Measurements from ENCODE around the gene SENP1. TPM values are rescaled to one million over a fixed set of nuclear protein-coding genes. Genes with fewer than 3 reads are reported as not detected.

The SENP1 gene
- total RNA-seq, 1 donor from 2014 or later = 3.9 TPM

- no peak for DNase-seq (ENCODE audit: low spot score)
- no peak for ATAC-seq
Observed at GRCh38 chr12:48068457-48068856, 37.4 kb downstream of the SENP1 start.

- no peak for DNase-seq (ENCODE audit: low spot score)
- ATAC-seq = no peak
Observed at GRCh38 chr12:48067250-48067938, 38.5 kb downstream of the SENP1 start.

- no peak for DNase-seq (ENCODE audit: low spot score)
- ATAC-seq = no peak
Observed at GRCh38 chr12:48065041-48065440, 40.8 kb downstream of the SENP1 start.

- ATAC-seq = no peak
- no peak for DNase-seq (ENCODE audit: low spot score)
Observed at GRCh38 chr12:48063530-48063929, 42.3 kb downstream of the SENP1 start.

- ATAC-seq = no peak
- DNase-seq (ENCODE audit: low spot score) = no peak
Observed at GRCh38 chr12:48061938-48062719, 43.8 kb downstream of the SENP1 start.

GRCh38 chr12:48060474-48060873 is 45.4 kb downstream of the SENP1 start:
- DNase-seq (ENCODE audit: low spot score) (no peak), ATAC-seq (no peak)

- no peak for ATAC-seq
- DNase-seq (ENCODE audit: low spot score) = no peak
Observed at GRCh38 chr12:48058771-48059170, 47.1 kb downstream of the SENP1 start.

- ATAC-seq (no peak), DNase-seq (ENCODE audit: low spot score) (no peak)
Observed at GRCh38 chr12:48054955-48055821, 50.7 kb downstream of the SENP1 start.

- ATAC-seq (no peak), DNase-seq (ENCODE audit: low spot score) (no peak)
Observed at GRCh38 chr12:48053883-48054282, 52.0 kb downstream of the SENP1 start.

GRCh38 chr12:48053122-48053521 is 52.8 kb downstream of the SENP1 start:
- DNase-seq (ENCODE audit: low spot score) (no peak), ATAC-seq (no peak)

GRCh38 chr12:48051681-48052080 is 54.2 kb downstream of the SENP1 start:
- ATAC-seq = no peak

GRCh38 chr12:48050174-48050573 is 55.7 kb downstream of the SENP1 start:
- DNase-seq (ENCODE audit: low spot score) = no peak
- ATAC-seq = no peak

More at GRCh38 chr12:48051681-48052080, 54.2 kb downstream of the SENP1 start:
- no peak for DNase-seq (ENCODE audit: low spot score)

GRCh38 chr12:48045965-48046518 is 59.8 kb downstream of the SENP1 start:
- DNase-seq (ENCODE audit: low spot score) (no peak), ATAC-seq (no peak)

GRCh38 chr12:48045061-48045846 is 60.6 kb downstream of the SENP1 start:
- no peak for ATAC-seq
- DNase-seq (ENCODE audit: low spot score) = no peak

- ATAC-seq (no peak), DNase-seq (ENCODE audit: low spot score) (no peak)
Observed at GRCh38 chr12:48044396-48044795, 61.5 kb downstream of the SENP1 start.

- DNase-seq (ENCODE audit: low spot score) (no peak), ATAC-seq (no peak)
Observed at GRCh38 chr12:48043771-48044170, 62.1 kb downstream of the SENP1 start.

- no peak for ATAC-seq
Observed at GRCh38 chr12:48041591-48042423, 64.1 kb downstream of the SENP1 start.

GRCh38 chr12:48040354-48040753 is 65.5 kb downstream of the SENP1 start:
- no peak for ATAC-seq
- DNase-seq (ENCODE audit: low spot score) = no peak

More at GRCh38 chr12:48041591-48042423, 64.1 kb downstream of the SENP1 start:
- no peak for DNase-seq (ENCODE audit: low spot score)

GRCh38 chr12:48039151-48039550 is 66.7 kb downstream of the SENP1 start:
- DNase-seq (ENCODE audit: low spot score) (no peak), ATAC-seq (no peak)
